Nephron (organoid): Measurements from ENCODE around the gene DISP3.

ENCODE experiments used
- H3K27ac Mint-ChIP-seq, 3 experiments: 2 replicates each; pipeline ENCODE4 v1.8.0; 2020; ENCODE audit warnings: mixed read lengths in 3 of 3, mild to moderate bottlenecking in 2 of 3, moderate library complexity in 1 of 3
- H3K27me3 Mint-ChIP-seq: 2 replicates; pipeline ENCODE4 v1.8.0; 2021; ENCODE audit warnings: low read depth, mild to moderate bottlenecking, moderate library complexity, mixed read lengths
- H3K36me3 Mint-ChIP-seq: 2 replicates; pipeline ENCODE4 v1.8.0; 2020; ENCODE audit warnings: low read depth, mixed read lengths
- H3K4me1 Mint-ChIP-seq: 2 replicates; pipeline ENCODE4 v1.8.0; 2020; ENCODE audit warnings: mixed read lengths
- H3K4me3 Mint-ChIP-seq, 3 experiments: 2 replicates each; pipeline ENCODE4 v1.8.0; 2020; ENCODE audit warnings: mild to moderate bottlenecking in 3 of 3, mixed read lengths in 3 of 3, moderate library complexity in 2 of 3
- H3K9me3 Mint-ChIP-seq: 2 replicates; pipeline ENCODE4 v1.8.0; 2020; ENCODE audit warnings: mixed read lengths
- CTCF ChIP-seq, 3 experiments: fragments of 200-600 bp; sonication (generic); IDR thresholded peaks; one replicate each; pipeline ENCODE4 v1.5.0; 2021; ENCODE audit warnings: antibody characterized with exemption in 3 of 3; ENCODE audit not compliant: unreplicated experiment in 3 of 3

DISP3 gene

GRCh38 chr1:11567244-11568065 is 88.5 kb downstream of the DISP3 start:
- Mint-ChIP-seq H3K27ac (no peak overlapping the region), H3K27me3 (peaks cover 63% of the 10 kb centered on the region), H3K9me3 (peaks cover 6% of the 10 kb centered on the region), H3K36me3 (peaks cover 3% of the 10 kb centered on the region), H3K4me3 (no peak overlapping the region), H3K4me1 (no peaks in the 10 kb centered on the region)
- TF ChIP-seq CTCF (IDR thresholded peaks at IDR 0.05; ENCODE audit: unreplicated experiment in 3 of 3) = no peak

GRCh38 chr1:11568687-11569086 is 89.7 kb downstream of the DISP3 start:
- H3K4me3 Mint-ChIP-seq = no peak overlapping the region
- TF ChIP-seq CTCF (IDR thresholded peaks at IDR 0.05; ENCODE audit: unreplicated experiment in 3 of 3) = no peak
- peaks cover 6% of the 10 kb centered on the region for H3K9me3 Mint-ChIP-seq
- no peaks in the 10 kb centered on the region for H3K36me3 Mint-ChIP-seq
- no peaks in the 10 kb centered on the region for H3K4me1 Mint-ChIP-seq
- H3K27ac Mint-ChIP-seq = no peak overlapping the region
- peaks cover 65% of the 10 kb centered on the region for H3K27me3 Mint-ChIP-seq

- Mint-ChIP-seq H3K36me3 (no peaks in the 10 kb centered on the region), H3K4me1 (no peaks in the 10 kb centered on the region), H3K9me3 (peaks cover 6% of the 10 kb centered on the region), H3K27ac (no peak overlapping the region), H3K4me3 (no peak overlapping the region), H3K27me3 (peaks cover 59% of the 10 kb centered on the region)
- TF ChIP-seq CTCF (IDR thresholded peaks at IDR 0.05; ENCODE audit: unreplicated experiment in 3 of 3) = no peak
Observed at GRCh38 chr1:11569551-11569950, 90.6 kb downstream of the DISP3 start.

GRCh38 chr1:11569954-11570353 is 91.0 kb downstream of the DISP3 start:
- Mint-ChIP-seq H3K27ac (no peak overlapping the region), H3K36me3 (no peaks in the 10 kb centered on the region), H3K4me1 (no peaks in the 10 kb centered on the region), H3K4me3 (no peak overlapping the region), H3K9me3 (peaks cover 6% of the 10 kb centered on the region), H3K27me3 (peaks cover 59% of the 10 kb centered on the region)
- TF ChIP-seq CTCF (IDR thresholded peaks at IDR 0.05; ENCODE audit: unreplicated experiment in 3 of 3) = no peak

- Mint-ChIP-seq H3K4me3 (no peak overlapping the region), H3K27ac (no peak overlapping the region), H3K4me1 (no peaks in the 10 kb centered on the region), H3K27me3 (peaks cover 50% of the 10 kb centered on the region), H3K9me3 (peaks cover 6% of the 10 kb centered on the region), H3K36me3 (no peaks in the 10 kb centered on the region)
- no peak for TF ChIP-seq CTCF (IDR thresholded peaks at IDR 0.05; ENCODE audit: unreplicated experiment in 3 of 3)
Observed at GRCh38 chr1:11570821-11571380, 91.9 kb downstream of the DISP3 start.
